ENCODE results near the gene CDH5. TPM values are rescaled to one million over a fixed set of nuclear protein-coding genes. Genes with fewer than 3 reads are reported as not detected.
A peak's percentile ranks its signal among the peaks of the same experiment; 100 is the strongest.

CDH5 gene
- polyA plus RNA-seq, 1 of the 3 experiments (the other 2 are of a cell fraction) = not detected

DNA sequence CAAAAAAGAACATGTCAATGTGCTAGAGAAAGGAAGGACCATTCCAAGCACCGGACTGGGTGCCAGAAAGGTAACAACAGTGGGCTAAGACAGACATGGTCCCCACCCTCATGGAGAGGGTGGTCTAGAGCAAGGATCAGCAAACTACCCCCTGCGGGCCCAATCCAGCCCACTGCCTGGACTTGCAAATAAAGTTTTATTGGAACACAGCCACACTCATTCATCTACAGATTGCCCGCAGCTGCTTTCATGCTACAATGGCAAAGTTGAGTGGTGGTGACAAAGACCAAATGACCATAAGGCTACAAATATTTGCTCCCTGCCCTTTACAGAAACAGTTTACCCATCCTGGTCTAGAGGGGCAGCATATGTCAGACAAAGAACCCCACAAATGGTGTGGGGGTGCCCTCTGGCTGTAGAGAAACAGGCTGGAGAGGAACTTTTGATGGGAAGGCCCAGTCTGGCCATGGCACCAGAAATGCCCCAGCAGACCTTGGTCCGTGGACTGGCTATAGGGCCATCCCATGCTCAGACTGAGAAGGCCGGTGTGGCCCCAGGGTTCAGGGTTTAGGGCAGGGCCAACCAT lies 15.2 kb downstream of the CDH5 start:
- H3K4me3 ChIP-seq (ENCODE audit: low read depth in 2 of 2, low read length in 1 of 2) = no peak overlapping the region
- no peak overlapping the region for H2AFZ ChIP-seq (ENCODE audit: low read depth)
- CTCF ChIA-PET = interaction anchor here (2.2 kb wide), 1 partner anchor 25 kb away, joined by 9 read pairs; no protein-coding TSS in a partner anchor

GRCh38 chr16:66382171-66382965 lies 15.9 kb downstream of the CDH5 start:
- Histone ChIP-seq H3K9me2 (no peaks in the 10 kb centered on the region), H3K9ac (peak overlapping the region; percentile 68), H3K9me3 (no peaks in the 10 kb centered on the region), H3K4me3 (ENCODE audit: low read depth in 2 of 2, low read length in 1 of 2) (no peak overlapping the region), H3K36me3 (replicated peaks in 1 of 2; ENCODE audit: control insufficient read depth in 1 of 2, insufficient read depth in 2 of 2, low read length in 1 of 2) (no peaks in the 10 kb centered on the region), H3K27me3 (ENCODE audit: insufficient read depth) (no peaks in the 10 kb centered on the region), H3F3A (replicated peaks; ENCODE audit: insufficient read depth) (no peaks in the 10 kb centered on the region), H2AFZ (ENCODE audit: low read depth) (peak overlapping the region; percentile 18; the same call in 1 of the 2 replicates), H3K79me2 (ENCODE audit: insufficient read depth) (no peaks in the 10 kb centered on the region), H3K4me1 (ENCODE audit: control insufficient read depth in 1 of 2, insufficient read depth in 2 of 2, low read depth in 1 of 2, low read length in 1 of 2) (no peaks in the 10 kb centered on the region; a peak in 1 of 4 replicates), H3K27ac (ENCODE audit: low read depth in 2 of 2, low read length in 1 of 2) (peak overlapping the region in 1 of 2 experiments; percentile 81; a peak in 2 of 4 replicates), H4K20me1 (ENCODE audit: insufficient read depth) (no peaks in the 10 kb centered on the region), H3K4me2 (peak overlapping the region; percentile 43)
- POLR2A ChIA-PET = no interaction called here
- CTCF ChIA-PET = interaction anchor here (2.2 kb wide), 1 partner anchor 24 kb away, joined by 9 read pairs; no protein-coding TSS in a partner anchor
- 39% methylated on average over 12 of the region's 13 CpGs for WGBS (ENCODE audit: low lambda C conversion rate)
- TF ChIP-seq TCF12 (IDR thresholded peaks at IDR 0.05) (peak; percentile 61), USF1 (IDR thresholded peaks at IDR 0.05; ENCODE audit: borderline replicate concordance, low read depth) (no peak), POLR2AphosphoS5 (IDR thresholded peaks at IDR 0.05; ENCODE audit: low read depth, low read length) (no peak), RXRA (IDR thresholded peaks at IDR 0.05; ENCODE audit: borderline replicate concordance, low read depth) (no peak), IRF3 (IDR thresholded peaks at IDR 0.05; ENCODE audit: low read depth, low read length) (no peak), PBX3 (IDR thresholded peaks at IDR 0.05) (peak; percentile 11; the same call in 1 of the 2 replicates), NRF1 (IDR thresholded peaks at IDR 0.05; ENCODE audit: low read depth, low read length) (no peak), GATA2 (CRISPR knock-in tag; IDR thresholded peaks at IDR 0.05) (no peak), MEF2A (IDR thresholded peaks at IDR 0.05; ENCODE audit: borderline replicate concordance, low read depth) (peak; percentile 93), TEAD4 (IDR thresholded peaks at IDR 0.05; ENCODE audit: borderline replicate concordance, insufficient read depth) (peak; percentile 66; the same call in 1 of the 2 replicates), EP300 (IDR thresholded peaks at IDR 0.05; ENCODE audit: borderline replicate concordance in 1 of 2, low read depth in 1 of 2, low read length in 1 of 2) (0 out of 4 replicates have a peak, but pooled peaks of 1 of the 2 experiments have one; percentile 26), FOSL2 (IDR thresholded peaks at IDR 0.05; ENCODE audit: borderline replicate concordance, low read depth) (peak; percentile 81), RAD21 (IDR thresholded peaks at IDR 0.05; ENCODE audit: low read length) (no peak), CHD2 (IDR thresholded peaks at IDR 0.05; ENCODE audit: low read length, partially characterized antibody) (no peak), NFIC (IDR thresholded peaks at IDR 0.05; ENCODE audit: borderline replicate concordance) (0 out of 2 replicates have a peak, but pooled peaks have one; percentile 9), YY1 (IDR thresholded peaks at IDR 0.05; ENCODE audit: low read depth) (no peak)
- no peak for DNase-seq

More for the DNA sequence above, 15.2 kb downstream of the CDH5 start:
- no peaks in the 10 kb centered on the region for H4K20me1 ChIP-seq (ENCODE audit: insufficient read depth)
- no peaks in the 10 kb centered on the region for H3K36me3 ChIP-seq (replicated peaks in 1 of 2; ENCODE audit: control insufficient read depth in 1 of 2, insufficient read depth in 2 of 2, low read length in 1 of 2)
- H3K27ac ChIP-seq (ENCODE audit: low read depth in 2 of 2, low read length in 1 of 2) = peak overlapping the region in 1 of 2 experiments; percentile 81; a peak in 2 of 4 replicates
- DNase-seq = no peak
- H3K79me2 ChIP-seq (ENCODE audit: insufficient read depth) = no peaks in the 10 kb centered on the region
- no peaks in the 10 kb centered on the region for H3F3A ChIP-seq (replicated peaks; ENCODE audit: insufficient read depth)
- no peak for TF ChIP-seq RCOR1 (IDR thresholded peaks at IDR 0.05; ENCODE audit: low read length)
- TF ChIP-seq RFX5 (IDR thresholded peaks at IDR 0.05; ENCODE audit: low read length) = no peak
- TF ChIP-seq JUND (IDR thresholded peaks at IDR 0.05) = no peak
- no peak for TF ChIP-seq TAF1 (IDR thresholded peaks at IDR 0.05; ENCODE audit: borderline replicate concordance, low read depth, low read length)
- TF ChIP-seq MEF2A (IDR thresholded peaks at IDR 0.05; ENCODE audit: borderline replicate concordance, low read depth) = no peak
- H3K4me2 ChIP-seq = 0 out of 2 replicates have a peak overlapping the region, but pooled peaks have one; percentile 43
- H3K4me1 ChIP-seq (ENCODE audit: control insufficient read depth in 1 of 2, insufficient read depth in 2 of 2, low read depth in 1 of 2, low read length in 1 of 2) = no peaks in the 10 kb centered on the region; a peak in 1 of 4 replicates
- H3K9me3 ChIP-seq = no peaks in the 10 kb centered on the region
- H3K9me2 ChIP-seq = no peaks in the 10 kb centered on the region
- POLR2A ChIA-PET = no interaction called here
- WGBS (ENCODE audit: low lambda C conversion rate) = 56% methylated on average over 5 of the region's 5 CpGs
- H3K9ac ChIP-seq = no peak overlapping the region
- H3K27me3 ChIP-seq (ENCODE audit: insufficient read depth) = no peaks in the 10 kb centered on the region
